Spleen (tissue), 11 donors: ENCODE data around the gene MXD4. TPM values are rescaled to one million over a fixed set of nuclear protein-coding genes. Genes with fewer than 3 reads are reported as not detected.

Experiments used
- DNase-seq: peaks from one replicate; pipeline ENCODE4 v3.0.0-alpha.2; 2020
- H3K27ac ChIP-seq, 8 donors: fragments of 200-600 bp; sonication (generic) in 7 of 8; 1 replicate in 4 of 8; 2 replicates in 4 of 8; pipeline versions ENCODE4 v1.5.0 to v1.8.0; 2016 to 2021; ENCODE audit warnings: inconsistent platforms in 4 of 8, mild to moderate bottlenecking in 4 of 8, moderate library complexity in 1 of 8
- H3K27me3 ChIP-seq, 7 donors: fragments of 200-600 bp; sonication (generic) in 6 of 7; replicated peaks in 1 of 7; 1 replicate in 4 of 7; 2 replicates in 3 of 7; pipeline versions ENCODE4 v1.5.0 to v1.8.0; 2016 to 2021; ENCODE audit warnings: inconsistent platforms in 3 of 7, mild to moderate bottlenecking in 1 of 7
- H3K36me3 ChIP-seq, 6 donors: fragments of 200-600 bp; sonication (generic) in 5 of 6; 1 replicate in 4 of 6; 2 replicates in 2 of 6; pipeline versions ENCODE4 v1.5.0 to v1.8.0; 2016 to 2021; ENCODE audit warnings: inconsistent platforms in 2 of 6
- H3K4me1 ChIP-seq, 6 donors: fragments of 200-600 bp; sonication (generic) in 5 of 6; 1 replicate in 3 of 6; 2 replicates in 3 of 6; pipeline versions ENCODE4 v1.5.0 to v1.8.0; 2016 to 2021; ENCODE audit warnings: inconsistent platforms in 3 of 6
- H3K4me3 ChIP-seq, 8 donors: fragments of 200-600 bp; sonication (generic) in 7 of 8; 1 replicate in 4 of 8; 2 replicates in 4 of 8; pipeline versions ENCODE4 v1.5.0 to v1.8.0; 2016 to 2021; ENCODE audit warnings: inconsistent platforms in 4 of 8, mild to moderate bottlenecking in 4 of 8, moderate library complexity in 2 of 8
- H3K9me3 ChIP-seq, 8 donors: fragments of 200-600 bp; sonication (generic) in 7 of 8; 1 replicate in 4 of 8; 2 replicates in 4 of 8; pipeline versions ENCODE4 v1.5.0 to v1.8.0; 2016 to 2021; ENCODE audit warnings: inconsistent platforms in 4 of 8
- CTCF ChIP-seq, 11 experiments: fragments of 200-600 bp in 7 of 11; fragments of 450-650 bp in 4 of 11; sonication (generic) in 4 of 11; IDR thresholded peaks in 8 of 11; conservative IDR thresholded peaks in 3 of 11; 1 replicate in 7 of 11; 2 replicates in 4 of 11; pipeline versions ENCODE4 v1.4.0 to v1.8.0; 2016 to 2021; ENCODE audit warnings: antibody characterized with exemption in 11 of 11, inconsistent platforms in 4 of 11, mild to moderate bottlenecking in 1 of 11
- POLR2A ChIP-seq, 3 donors: fragments of 450-650 bp; IDR thresholded peaks; one replicate each; pipeline ENCODE4 v1.5.1; 2017; ENCODE audit warnings: antibody characterized with exemption in 3 of 3, mild to moderate bottlenecking in 1 of 3
- POLR2AphosphoS5 ChIP-seq, 3 donors: sonication (generic); formaldehyde crosslinking; IDR thresholded peaks; one replicate each; pipeline ENCODE4 v1.5.1; 2017; ENCODE audit warnings: antibody characterized with exemption in 3 of 3
- whole genome bisulfite sequencing, 5 donors: extraction: QIAGEN DNeasy Blood & Tissue Kit in 3 of 5; methylation state at CpG; one replicate each; pipeline versions ENCODE4 v1.1.5 to v1.1.7; 2013 to 2018; 5-methylcytosine and 5-hydroxymethylcytosine counted together
- intact Hi-C: fragments of 100-400 bp; cut with DNase I; formaldehyde crosslinking; loops from one replicate; pipeline ENCODE4 v1.15.0; 2023; ENCODE audit warnings: low total_unique reads
- polyA plus RNA-seq, 3 donors: library from polyadenylated mRNA; stranded (reverse); fragments of 200-250 nt; gene quantifications; one replicate each; pipeline ENCODE4 v1.2.1, GENCODE V29; 2013
- total RNA-seq, 7 donors: library from RNA; depleted of rRNA in 3 of 7; stranded (reverse); fragments of >200 nt in 3 of 7; fragmentation: NEBNext Ultra II Directional in 4 of 7; extraction: Animal tissue kit (Norgen Biotek cat#: 25700) in 4 of 7; gene quantifications; one replicate each; pipeline versions ENCODE4 v1.1.0 to v1.2.1, GENCODE V29; 2016 to 2021
- donor health status: healthy with polysubstance abuse.
- donor health status: DM: no; HTN: no; CAD: no; lungs with moderate emphysema.
- donor health status: DM: no; HTN: no; CAD: no.
- donor health status: Bipolar disorder and iron deficiency.
- donor health status: healthy.
- donor health status: DM: no; HTN: no; CAD: no.
- donor health status: DM: yes; HTN: yes; CAD: no.

Gene MXD4
- total and polyA plus RNA-seq, 10 donors, result 36.0 to 128 (median 106) TPM

GRCh38 chr4:2266181-2266580 is 4.3 kb upstream of the MXD4 start:
- Histone ChIP-seq H3K27me3 (no peaks in the 10 kb centered on the region), H3K9me3 (no peaks in the 10 kb centered on the region), H3K4me3 (no peak overlapping the region), H3K4me1 (peaks cover 6 to 41% (median 24%) of the 10 kb centered on the region in 6 donors), H3K27ac (peak overlapping the region in 6 of 8 donors; percentile 15 to 51 (median 26)), H3K36me3 (peaks cover 0 to 13% (median 0%) of the 10 kb centered on the region in 6 donors)
- no peak for DNase-seq
- intact Hi-C loops, result loop anchor here (10.0 kb wide), 1 partner anchor 149 kb away; the partner anchor contains the start of genes CFAP99 and ZFYVE28
- TF ChIP-seq CTCF (IDR thresholded peaks at IDR 0.05 in 8 of 11, conservative IDR thresholded peaks at IDR 0.05 in 3 of 11) (no peak), POLR2AphosphoS5 (IDR thresholded peaks at IDR 0.05) (no peak), POLR2A (IDR thresholded peaks at IDR 0.05) (no peak)
- WGBS, 5 donors, result 60 to 89% (median 74%) methylated on average over 8 of the region's 8 CpGs

GRCh38 chr4:2265113-2266110 is 3.5 kb upstream of the MXD4 start:
- H3K27me3 ChIP-seq, result no peaks in the 10 kb centered on the region
- TF ChIP-seq POLR2A (IDR thresholded peaks at IDR 0.05) (no peak), CTCF (IDR thresholded peaks at IDR 0.05 in 8 of 11, conservative IDR thresholded peaks at IDR 0.05 in 3 of 11) (no peak), POLR2AphosphoS5 (IDR thresholded peaks at IDR 0.05) (no peak)
- WGBS, 5 donors, result 79 to 88% (median 87%) methylated on average over 17 to 19 of the region's 19 CpGs
- H3K4me1 ChIP-seq, result peaks cover 11 to 49% (median 31%) of the 10 kb centered on the region in 6 donors
- DNase-seq, result peak; percentile 76
- H3K9me3 ChIP-seq, result no peaks in the 10 kb centered on the region
- intact Hi-C loops, result loop anchor here (10.0 kb wide), 1 partner anchor 149 kb away; the partner anchor contains the start of genes CFAP99 and ZFYVE28
- peaks cover 0 to 5% (median 0%) of the 10 kb centered on the region in 6 donors for H3K36me3 ChIP-seq
- H3K27ac ChIP-seq, result peak overlapping the region in 6 of 8 donors; percentile 15 to 51 (median 26)
- H3K4me3 ChIP-seq, result no peak overlapping the region

- Histone ChIP-seq H3K4me3 (no peak overlapping the region), H3K27me3 (no peaks in the 10 kb centered on the region), H3K9me3 (no peaks in the 10 kb centered on the region), H3K27ac (peak overlapping the region in 1 of 8 donors; percentile 97), H3K4me1 (peaks cover 19 to 58% (median 39%) of the 10 kb centered on the region in 6 donors), H3K36me3 (peaks cover 0 to 8% (median 5%) of the 10 kb centered on the region in 6 donors)
- TF ChIP-seq CTCF (IDR thresholded peaks at IDR 0.05 in 8 of 11, conservative IDR thresholded peaks at IDR 0.05 in 3 of 11) (no peak), POLR2A (IDR thresholded peaks at IDR 0.05) (no peak), POLR2AphosphoS5 (IDR thresholded peaks at IDR 0.05) (peak in 1 of 3 donors; percentile 11)
- WGBS, 5 donors, result 75 to 89% (median 83%) methylated on average over 4 to 6 of the region's 6 CpGs
- DNase-seq, result no peak
- intact Hi-C loops, result loop anchor here (10.0 kb wide), 1 partner anchor 150 kb away; the partner anchor contains the start of genes CFAP99 and ZFYVE28
Observed at GRCh38 chr4:2264481-2265041, 2.7 kb upstream of the MXD4 start.
